ENCODE data around the gene FYCO1. TPM values are rescaled to one million over a fixed set of nuclear protein-coding genes. Genes with fewer than 3 reads are reported as not detected.

Gene FYCO1
- total and polyA plus RNA-seq, 12 donors = 8.8 to 216 (median 143) TPM

- TF ChIP-seq CTCF (IDR thresholded peaks at IDR 0.05) = no peak
- no peak overlapping the region for H3K27ac ChIP-seq
- whole genome bisulfite sequencing, 2 donors = 79 to 80% methylated on average over 6 of the region's 6 CpGs
- no peak for DNase-seq
- intact Hi-C loops (cut with DNase I) = no loop called here
- H3K4me3 ChIP-seq = no peak overlapping the region
- no peak for ATAC-seq
- H3K9me3 ChIP-seq = no peaks in the 10 kb centered on the region
- no peaks in the 10 kb centered on the region for H3K27me3 ChIP-seq
- H3K36me3 ChIP-seq = no peaks in the 10 kb centered on the region
- no peaks in the 10 kb centered on the region for H3K4me1 ChIP-seq
Measured at GRCh38 chr3:45894015-45894414, 101.6 kb downstream of the FYCO1 start.

GRCh38 chr3:45892161-45892560, 103.5 kb downstream of the FYCO1 start:
- Histone ChIP-seq H3K27ac (no peak overlapping the region), H3K36me3 (no peaks in the 10 kb centered on the region), H3K4me1 (no peaks in the 10 kb centered on the region), H3K4me3 (no peak overlapping the region), H3K27me3 (no peaks in the 10 kb centered on the region), H3K9me3 (no peaks in the 10 kb centered on the region)
- no peak for TF ChIP-seq CTCF (IDR thresholded peaks at IDR 0.05)
- DNase-seq (no peak), ATAC-seq (no peak)
- intact Hi-C loops (cut with DNase I) = no loop called here
- 92 to 96% methylated on average over 1 of the region's 1 CpG for WGBS, 2 donors

- H3K27ac ChIP-seq = no peak overlapping the region
- intact Hi-C loops (cut with DNase I) = no loop called here
- ATAC-seq = no peak
- H3K27me3 ChIP-seq = no peaks in the 10 kb centered on the region
- no peak for DNase-seq
- WGBS, 2 donors = 44 to 61% methylated on average over 3 of the region's 3 CpGs
- no peaks in the 10 kb centered on the region for H3K9me3 ChIP-seq
- no peaks in the 10 kb centered on the region for H3K36me3 ChIP-seq
- no peaks in the 10 kb centered on the region for H3K4me1 ChIP-seq
- no peak overlapping the region for H3K4me3 ChIP-seq
- no peak for TF ChIP-seq CTCF (IDR thresholded peaks at IDR 0.05)
Measured at GRCh38 chr3:45890405-45890804, 105.2 kb downstream of the FYCO1 start.

GRCh38 chr3:45889337-45889736, 106.3 kb downstream of the FYCO1 start:
- no peaks in the 10 kb centered on the region for H3K36me3 ChIP-seq
- H3K27ac ChIP-seq = no peak overlapping the region
- ATAC-seq = no peak
- no peaks in the 10 kb centered on the region for H3K4me1 ChIP-seq
- peaks cover 0 to 4% (median 0%) of the 10 kb centered on the region in 7 donors for H3K27me3 ChIP-seq
- 86 to 87% methylated on average over 4 of the region's 4 CpGs for WGBS, 2 donors
- H3K9me3 ChIP-seq = no peaks in the 10 kb centered on the region
- no peak for DNase-seq
- H3K4me3 ChIP-seq = no peak overlapping the region
- intact Hi-C loops (cut with DNase I) = no loop called here
- TF ChIP-seq CTCF (IDR thresholded peaks at IDR 0.05) = no peak
